Limb (tissue), 2 donors: ENCODE data around the gene DHRS11.
A peak's percentile ranks its signal among the peaks of the same experiment; 100 is the strongest.

Source experiments
- DNase-seq, 2 donors: peaks; one replicate each; pipeline ENCODE4 v3.0.0-alpha.2; 2016; ENCODE audit errors: extremely low spot score in 2 of 2

Gene DHRS11, protein sequence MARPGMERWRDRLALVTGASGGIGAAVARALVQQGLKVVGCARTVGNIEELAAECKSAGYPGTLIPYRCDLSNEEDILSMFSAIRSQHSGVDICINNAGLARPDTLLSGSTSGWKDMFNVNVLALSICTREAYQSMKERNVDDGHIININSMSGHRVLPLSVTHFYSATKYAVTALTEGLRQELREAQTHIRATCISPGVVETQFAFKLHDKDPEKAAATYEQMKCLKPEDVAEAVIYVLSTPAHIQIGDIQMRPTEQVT

DNA sequence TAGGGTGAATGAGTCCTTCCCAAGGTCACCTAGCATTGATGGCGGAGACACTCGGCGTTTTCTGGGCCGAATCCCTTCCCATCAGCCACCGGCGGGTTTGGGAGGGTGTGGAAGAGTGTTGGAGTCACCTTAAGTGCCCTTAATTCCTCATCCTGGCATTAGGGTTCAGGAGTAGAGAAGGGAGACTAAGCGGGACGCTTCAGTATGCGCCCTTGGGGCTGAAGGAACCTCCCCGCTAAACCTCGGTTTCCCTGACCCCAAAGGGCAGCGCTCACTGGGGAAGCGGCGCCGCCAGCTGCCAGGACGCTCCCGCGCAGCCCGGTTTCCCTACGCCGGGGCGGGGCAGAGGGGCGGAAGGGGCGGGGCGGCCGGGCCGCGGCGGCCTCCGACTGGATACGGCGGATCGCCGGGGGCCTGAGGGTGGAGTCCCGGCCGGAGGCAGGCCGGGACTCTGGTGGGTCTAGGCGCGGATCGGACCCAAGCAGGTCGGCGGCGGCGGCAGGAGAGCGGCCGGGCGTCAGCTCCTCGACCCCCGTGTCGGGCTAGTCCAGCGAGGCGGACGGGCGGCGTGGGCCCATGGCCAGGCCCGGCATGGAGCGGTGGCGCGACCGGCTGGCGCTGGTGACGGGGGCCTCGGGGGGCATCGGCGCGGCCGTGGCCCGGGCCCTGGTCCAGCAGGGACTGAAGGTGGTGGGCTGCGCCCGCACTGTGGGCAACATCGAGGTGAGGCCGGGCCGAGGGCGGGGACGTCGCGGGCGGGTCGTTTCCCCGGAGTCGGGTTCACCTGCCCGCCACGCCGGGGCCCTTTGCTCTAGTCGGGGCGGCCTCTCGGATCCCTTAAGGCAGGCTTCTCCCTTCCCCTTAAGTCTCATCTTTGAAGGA is at the start of gene DHRS11:
Gene DHRS11 (plus strand): TSS at position 446 of the 882 bp plus-strand sequence. CDS start 131 bp downstream, at position 577.
- peak; percentile 55 to 86 for DNase-seq

DNA sequence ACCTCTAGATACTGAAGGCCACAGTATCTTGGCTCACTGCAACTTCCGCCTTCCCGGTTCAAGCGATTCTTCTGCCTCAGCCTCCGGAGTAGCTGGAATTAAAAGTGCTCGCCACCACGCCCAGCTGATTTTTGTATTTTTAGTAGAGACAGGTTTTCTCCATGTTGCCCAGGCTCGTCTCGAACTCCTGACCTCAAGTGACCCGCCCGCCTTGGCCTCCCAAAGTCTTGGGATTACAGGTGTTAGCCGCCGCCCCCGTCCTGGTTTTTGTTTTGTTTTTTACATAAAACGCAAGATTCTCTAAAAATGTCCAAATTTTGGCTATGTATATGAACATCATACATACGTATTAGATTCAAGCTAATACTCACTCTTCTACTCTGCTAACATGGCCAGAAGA is 48.9 kb upstream of the DHRS11 start:
- no peak for DNase-seq

DNA sequence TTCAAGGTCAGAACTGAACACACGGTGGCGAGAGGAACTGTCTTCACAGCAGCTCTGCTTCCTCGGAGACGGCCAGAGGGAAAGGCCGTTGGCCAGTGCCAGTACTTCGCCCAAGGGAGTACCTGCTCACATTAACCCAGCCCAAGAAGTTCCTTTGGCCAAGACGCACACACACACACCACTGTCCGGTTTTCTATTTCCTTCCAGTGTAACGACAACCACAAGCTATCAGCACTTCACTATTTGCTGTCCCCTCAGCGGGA is 47.7 kb upstream of the DHRS11 start:
- DNase-seq = peak in 1 of 2 donors; percentile 25

DNA sequence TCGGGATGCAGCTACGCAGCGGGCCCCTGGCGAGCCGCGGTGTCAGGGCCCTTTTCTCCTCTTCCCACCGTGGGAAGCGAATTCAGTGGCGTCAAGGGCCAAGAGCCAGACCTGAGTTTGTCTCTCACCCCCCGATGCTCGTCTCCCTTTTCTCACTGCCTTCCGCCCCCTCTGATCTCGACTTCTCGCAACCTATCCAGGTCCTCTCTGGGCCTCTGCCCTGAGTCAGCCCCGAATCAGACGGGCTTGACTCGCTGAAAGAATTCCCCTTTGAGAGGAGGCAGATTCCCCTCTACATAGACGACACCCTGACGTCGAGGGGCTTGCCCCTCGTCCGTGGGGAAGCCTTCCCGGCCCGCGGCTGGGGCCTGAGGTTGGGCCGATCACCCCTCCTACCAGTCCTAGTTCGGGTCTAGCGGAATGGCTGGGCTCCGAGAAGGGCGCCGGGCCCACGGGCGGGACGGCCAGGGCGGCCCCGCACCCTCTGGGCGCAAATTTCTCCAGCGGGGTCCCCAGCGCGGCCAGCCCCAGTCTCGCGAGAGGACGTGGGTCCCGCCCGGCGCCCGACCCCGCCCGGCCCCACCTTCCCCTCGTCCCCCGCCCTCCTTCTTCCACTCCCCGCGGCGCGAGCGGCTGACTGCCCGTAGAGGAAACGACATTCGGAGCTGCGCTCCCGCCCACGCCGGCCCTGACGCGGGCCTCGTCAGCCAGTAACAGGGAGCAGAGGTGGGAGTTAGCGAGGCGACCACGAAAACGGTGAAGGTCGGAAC is 47.2 kb upstream of the DHRS11 start, which contains the start of gene GGNBP2:
Gene GGNBP2 (plus strand): TSS at position 613 of the 770 bp plus-strand sequence. CDS start 806 bp downstream, outside the sequence.
- DNase-seq = peak; percentile 90 to 96

DNA sequence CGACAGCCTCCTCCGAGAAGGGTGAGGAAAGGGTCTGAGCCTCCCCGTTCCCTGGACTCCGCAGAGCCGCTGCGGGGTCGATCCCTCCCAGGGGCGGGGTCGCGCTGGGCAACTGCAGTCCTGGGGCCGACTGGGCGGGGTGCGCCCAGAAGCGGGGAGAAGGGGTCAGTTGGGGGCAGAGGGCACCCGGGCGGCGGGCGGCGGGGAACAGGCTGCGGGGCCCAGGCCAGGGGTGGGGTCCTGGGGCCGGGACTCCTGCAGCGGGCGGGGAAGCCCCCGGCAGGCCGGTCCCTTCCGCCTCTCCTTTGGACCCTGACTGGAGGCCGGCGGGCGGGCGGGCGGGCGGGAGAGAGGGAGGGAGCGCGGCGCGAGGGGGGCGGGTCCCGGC is 46.6 kb upstream of the DHRS11 start:
- DNase-seq = no peak

DNA sequence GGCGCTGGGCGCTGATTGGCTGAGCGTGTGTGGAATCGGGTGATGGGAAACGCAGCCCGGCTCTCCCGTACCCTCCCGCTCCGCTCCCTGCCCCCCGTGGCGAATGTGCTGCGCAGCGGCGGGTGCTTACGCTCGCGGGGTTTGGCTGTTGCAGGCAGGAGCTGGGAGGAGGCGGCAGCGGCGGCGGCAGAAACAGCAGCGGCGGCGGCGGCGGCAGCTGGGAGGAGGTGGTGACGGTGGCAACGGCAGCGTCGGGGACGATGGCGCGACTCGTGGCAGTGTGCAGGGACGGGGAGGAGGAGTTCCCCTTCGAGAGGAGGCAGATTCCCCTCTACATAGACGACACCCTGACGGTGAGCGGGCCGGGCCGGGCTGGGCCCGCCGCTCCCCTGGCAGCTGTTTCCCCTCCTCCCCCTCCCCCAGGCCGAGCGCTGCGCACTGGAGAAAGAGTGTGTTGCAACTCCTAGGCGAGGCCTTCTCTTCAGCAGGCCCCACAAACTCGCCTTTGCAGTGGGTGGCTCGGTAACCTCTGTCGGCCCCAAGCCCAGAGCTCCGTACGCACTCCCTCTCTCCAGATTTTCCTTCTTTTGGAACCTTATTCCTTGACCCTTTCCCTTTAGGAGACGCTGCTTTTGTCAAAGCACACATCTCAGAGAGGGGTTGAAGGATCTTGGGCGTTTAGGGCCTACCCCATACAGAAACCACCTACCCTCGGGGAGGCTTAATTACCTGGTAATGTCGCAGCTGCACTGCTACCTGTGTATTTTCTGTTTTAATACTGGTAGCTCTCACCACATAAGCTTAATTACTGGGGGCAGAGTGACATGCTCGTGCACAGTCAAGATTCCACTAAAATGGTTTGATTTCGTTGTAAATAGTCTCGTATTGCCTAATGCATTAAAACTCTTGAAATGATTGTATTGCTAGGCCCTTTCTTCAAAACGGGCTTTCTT is 45.9 kb upstream of the DHRS11 start:
- DNase-seq = peak; percentile 97 to 99

DNA sequence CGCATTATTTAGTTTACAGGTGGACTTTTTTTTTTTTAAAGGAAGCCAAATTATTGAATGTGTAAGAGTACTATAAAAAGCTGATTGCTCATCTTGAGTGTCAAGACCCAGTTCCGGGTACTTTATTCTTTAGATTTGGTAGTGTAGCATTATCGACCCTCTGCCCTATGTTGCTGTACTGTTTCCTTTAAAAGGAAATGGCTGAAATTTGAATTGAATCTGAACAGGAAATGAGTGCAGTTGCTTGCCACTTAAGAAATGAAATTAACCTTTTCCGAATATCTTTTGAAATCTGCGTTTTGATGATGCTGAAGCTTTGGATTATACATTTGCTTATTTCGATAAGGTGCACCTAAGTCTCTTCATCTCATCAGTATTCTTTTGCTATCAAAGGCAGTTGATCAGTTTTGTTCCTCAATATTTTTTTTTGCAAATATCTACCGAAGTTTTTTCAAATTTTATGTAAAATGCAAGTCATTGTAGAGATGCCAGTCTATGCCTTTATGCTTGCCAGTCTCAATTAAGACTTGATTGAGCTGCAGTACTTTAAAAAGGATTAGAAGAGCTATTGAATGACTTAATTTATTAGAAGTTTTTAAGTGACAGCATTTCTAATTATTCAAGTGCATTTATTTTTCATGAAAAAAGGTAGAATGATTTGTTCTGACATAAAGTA is 45.1 kb upstream of the DHRS11 start:
- DNase-seq = no peak

DNA sequence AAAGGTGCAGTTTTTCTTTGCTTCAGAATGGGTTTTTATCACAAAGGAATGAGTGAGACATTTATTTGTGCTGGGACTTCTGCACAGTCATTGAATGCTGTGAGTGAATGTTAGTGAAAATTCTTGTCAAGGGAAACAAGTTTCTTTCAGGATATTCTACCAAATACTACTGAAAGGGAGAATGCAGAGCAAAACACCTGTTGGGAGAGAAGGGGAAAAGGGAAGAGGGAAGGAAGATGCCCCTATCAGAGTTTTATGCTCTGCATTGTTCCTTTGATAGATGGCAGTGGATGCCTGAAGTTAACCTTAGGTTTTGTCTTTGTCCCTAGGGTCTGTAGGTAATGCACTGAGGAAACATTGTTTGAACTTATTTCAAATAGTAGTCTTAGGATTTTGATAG is 43.9 kb upstream of the DHRS11 start:
- DNase-seq = no peak

DNA sequence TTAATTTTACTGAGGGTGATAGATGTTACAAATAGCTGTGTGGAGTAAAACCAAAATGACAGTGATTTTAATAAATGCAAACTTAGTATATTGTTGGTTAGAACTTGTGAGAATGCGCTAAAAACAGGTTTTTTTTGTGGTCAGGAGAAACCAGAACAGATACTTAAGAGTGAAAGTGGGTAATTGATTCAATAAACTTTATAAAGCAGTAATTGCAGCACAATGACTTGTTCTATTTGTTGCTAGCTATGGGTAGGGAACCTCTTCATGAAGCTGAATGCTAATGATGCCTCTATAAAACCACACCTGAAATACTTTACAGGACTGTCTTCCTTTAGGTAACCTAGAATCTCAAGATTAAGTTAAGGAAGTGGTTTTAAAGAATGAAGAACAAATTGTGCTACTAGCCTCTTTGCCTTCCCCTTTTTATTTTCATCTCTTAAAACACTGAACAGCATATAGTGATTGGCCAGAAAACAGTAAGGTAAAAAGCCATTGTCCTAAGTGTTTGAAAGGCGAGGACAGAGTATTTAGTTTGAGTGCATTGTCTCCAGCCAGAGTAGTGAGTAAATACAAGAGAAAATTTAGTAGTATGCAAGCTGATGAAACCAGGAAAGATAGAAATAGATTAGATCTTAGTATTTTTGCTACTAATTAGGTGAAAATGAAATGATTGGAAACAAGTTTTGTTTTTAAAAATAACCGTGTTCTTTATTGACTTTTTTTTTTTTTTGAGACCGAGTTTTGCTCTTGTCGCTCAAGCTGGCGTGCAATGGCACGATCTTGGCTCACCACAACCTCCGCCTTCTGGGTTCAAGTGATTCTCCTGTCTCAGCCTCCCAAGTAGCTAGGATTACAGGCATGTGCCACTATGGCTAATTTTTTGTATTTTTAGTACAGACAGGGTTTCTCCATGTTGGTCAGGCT is 40.9 kb upstream of the DHRS11 start:
- DNase-seq = no peak

DNA sequence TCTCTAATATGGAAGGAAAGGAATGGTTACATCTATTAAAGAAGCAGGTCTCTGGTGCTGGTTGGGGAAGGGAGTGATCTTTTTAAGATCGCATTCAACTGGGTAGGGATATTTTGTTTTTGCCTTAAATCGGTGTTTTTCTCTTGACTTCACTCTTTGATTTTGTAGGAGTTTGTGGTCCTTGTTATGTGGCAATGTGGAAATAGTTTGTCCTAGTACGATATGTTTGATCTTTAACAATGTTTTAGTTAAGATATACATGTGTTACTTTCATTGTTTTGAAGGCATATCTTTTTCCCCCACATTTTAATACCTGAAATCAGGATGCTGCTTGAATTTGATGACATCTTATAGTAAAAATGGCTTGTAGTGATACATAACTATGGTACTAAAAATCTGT is 38.2 kb upstream of the DHRS11 start:
- no peak for DNase-seq

DNA sequence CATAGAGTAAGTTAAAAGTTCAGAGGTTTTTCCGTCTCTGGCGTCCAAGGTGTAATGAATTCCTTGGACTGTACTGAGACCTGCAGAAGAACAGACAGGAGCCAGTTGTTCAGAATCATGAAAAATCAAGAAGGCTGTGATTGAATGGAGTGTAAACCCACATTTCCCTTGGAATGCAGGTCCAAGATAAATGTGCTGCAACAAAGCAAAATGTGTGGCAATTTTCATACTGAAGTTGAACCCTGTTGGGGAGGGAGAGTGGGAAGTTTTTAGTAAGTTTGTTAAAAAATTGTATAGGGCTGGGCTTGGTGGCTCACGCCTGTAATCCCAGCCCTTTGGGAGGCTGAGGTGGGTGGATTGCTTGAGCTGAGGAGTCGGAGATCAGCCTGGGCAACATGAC is 25.6 kb upstream of the DHRS11 start:
- no peak for DNase-seq

DNA sequence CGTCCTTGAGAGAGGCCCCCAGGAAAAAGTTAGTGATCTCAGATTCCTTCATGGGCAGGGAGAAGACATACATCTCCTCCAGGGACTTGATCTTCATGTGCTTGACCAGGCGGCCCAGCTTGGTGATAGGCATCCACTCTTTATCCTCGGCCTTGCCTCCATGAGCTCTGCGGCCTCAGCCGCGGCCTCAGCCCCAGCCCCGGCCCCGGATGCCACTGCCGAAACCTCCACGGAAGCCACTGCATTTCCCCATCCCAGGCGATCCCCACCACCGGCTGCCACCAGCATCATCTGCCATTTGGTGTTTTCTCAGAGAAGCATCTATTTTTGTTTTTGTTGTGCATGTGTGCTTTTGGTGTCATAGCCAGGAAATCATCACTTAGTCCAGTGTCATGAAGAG is 16.7 kb upstream of the DHRS11 start:
- no peak for DNase-seq

DNA sequence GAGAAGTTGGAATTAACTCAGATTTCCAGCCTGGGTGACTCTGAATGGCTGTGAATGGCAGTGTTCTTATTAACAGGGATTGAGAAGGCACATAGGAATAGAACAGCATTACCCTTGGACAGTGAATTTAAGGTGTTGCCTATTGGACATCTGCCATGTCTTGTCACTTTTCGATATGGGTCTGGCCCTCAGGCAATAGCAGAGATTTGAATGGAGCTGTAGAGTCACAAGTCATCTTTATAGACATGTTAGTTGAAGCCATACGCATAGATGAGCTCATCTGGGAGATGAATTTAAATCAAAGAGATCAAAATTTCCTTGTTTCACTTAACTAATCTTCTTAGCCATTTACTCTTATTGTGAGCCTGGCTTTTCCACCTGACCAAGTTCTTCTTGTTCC is 14.9 kb upstream of the DHRS11 start:
- no peak for DNase-seq

DNA sequence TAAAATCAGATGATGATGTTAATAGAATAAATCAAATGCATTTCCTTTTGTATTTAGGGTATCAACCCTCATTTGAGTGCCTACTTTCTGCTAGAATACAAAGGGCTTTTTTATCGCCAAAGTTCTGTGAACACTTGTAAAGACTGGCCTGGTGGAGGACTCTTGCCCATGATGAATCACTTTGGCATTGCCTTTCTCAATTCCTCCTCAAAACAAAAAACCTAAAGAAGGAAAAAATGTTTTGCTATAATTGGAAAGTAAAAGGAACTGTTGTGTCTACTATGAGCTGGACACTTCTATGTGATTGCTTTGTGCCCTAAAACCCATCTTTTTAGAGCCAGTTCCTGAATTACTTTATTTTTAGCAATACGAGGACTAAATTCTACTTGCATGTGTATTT is 13.0 kb upstream of the DHRS11 start:
- DNase-seq = no peak

DNA sequence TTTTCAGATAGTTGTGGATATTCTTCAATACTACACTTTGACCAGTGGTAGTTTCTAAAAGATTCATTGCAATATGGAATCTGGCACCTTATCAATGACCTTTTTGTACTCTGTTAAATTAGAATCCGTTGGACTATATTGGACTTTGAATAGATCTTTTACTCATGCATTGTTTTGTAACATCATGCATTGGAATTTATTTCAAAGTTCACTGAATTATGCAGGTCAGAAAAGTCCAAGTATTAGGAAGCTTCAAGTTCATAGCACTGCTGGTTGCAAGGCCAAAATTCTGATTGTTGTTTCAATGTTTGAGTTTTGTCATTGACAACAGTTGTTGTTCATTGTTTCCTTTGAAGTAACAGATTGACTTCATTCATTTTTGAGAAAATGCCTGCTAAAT is 7.9 kb upstream of the DHRS11 start:
- no peak for DNase-seq

DNA sequence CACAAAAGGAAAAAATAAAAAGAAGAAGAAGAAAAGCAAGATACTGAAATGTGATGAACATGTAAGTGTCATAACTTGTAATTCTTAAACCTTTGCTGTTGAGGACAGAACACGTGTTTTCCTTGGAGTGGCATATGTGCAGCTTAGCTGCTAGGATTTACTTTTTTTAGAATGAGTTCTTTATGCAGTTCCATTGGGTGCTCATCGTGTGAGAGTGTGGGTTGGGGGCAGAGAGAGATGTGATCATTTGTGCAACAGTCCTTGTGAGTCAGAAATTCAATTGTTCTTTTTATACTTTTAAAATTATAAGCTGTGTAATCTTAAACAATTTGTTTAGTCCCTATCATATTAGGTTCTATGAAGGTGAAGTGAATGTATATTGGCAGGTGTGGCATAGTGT is 5.5 kb upstream of the DHRS11 start:
- no peak for DNase-seq

DNA sequence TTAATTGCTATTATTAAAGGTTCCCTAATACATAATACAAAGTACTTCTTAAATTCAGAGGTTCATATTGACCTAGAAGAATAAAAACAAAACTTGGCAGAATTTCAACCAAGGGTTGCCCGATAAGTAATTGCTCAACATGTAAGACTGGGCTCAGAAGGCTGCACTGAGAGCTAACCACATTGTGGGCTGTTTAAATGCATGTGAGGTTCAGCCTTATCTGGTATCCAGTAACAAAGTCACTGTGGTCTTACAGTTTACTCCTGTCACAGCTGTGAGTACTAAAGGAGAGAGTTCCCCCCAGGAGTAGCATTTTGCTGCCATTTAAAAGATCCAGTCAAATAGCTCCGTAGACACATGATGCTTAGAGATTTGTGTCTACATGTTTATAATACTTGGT is 1.6 kb upstream of the DHRS11 start:
- DNase-seq = no peak

DNA sequence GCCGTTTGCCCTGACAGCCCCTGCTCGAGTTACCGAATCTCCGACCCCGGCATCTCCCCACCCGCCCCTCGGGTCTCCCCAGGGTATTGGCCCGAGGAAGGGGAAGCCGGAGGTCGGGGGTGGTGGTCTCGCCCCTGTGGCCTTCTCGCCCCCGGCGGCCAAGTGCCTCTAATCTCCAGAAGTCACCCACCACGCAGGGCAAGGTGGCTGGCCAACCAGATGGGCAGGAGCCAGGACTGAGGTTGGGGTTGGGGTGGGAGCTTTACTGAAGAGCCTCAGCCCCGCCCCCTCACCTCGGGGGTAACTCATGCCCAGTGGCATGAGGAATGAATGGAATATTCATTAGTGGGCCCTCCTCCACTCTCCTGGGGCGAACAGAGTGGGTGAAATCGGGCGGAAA is 637 bp downstream of the DHRS11 start:
- no peak for DNase-seq

DNA sequence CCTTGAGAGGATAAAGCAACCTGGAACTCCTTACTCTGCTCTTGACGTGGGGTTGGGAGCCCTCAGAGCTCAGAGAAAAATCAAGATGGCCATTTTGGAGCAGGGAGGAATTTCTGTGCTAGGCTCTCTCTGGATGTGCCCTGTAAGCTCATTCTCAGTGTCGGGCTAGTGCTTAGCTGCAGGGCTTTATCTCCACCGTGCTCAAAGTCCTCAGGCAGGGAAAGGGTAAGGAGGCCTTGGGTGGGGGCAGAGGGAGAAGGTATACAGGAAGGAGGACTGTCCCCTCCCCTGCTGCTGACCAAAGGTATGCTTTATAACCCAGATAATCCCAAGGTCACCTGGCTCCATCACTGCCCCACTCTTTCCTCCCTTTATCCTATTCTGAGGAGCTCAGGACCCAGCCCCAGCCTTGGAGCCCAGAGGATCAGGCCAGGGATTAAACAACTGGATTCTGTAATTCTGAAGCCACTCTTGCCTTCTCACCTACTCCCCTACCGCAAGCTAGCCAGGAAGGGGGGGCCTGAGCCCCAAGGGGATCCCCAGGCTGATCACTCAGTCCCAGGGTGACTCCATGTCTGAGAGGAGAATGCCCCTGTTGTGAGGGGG is 1.1 kb downstream of the DHRS11 start:
- no peak for DNase-seq
